Stimulated activated CD4-positive, alpha-beta T cell treated with anti-CD3 and anti-CD28 coated beads, Interleukin-2, amount 100 ng/mL, for 4 hours (primary cell): ENCODE data around the gene ELAVL3.
A peak's percentile ranks its signal among the peaks of the same experiment; 100 is the strongest.
"Not testable (repeated sequence)": the region's sequence is repeated elsewhere in the genome, so short reads cannot be mapped to it uniquely, and the experiment has no call there.

Experiments used
- DNase-seq: peaks from one replicate; pipeline ENCODE4 v3.0.0-alpha.2; 2020; ENCODE audit warnings: low read depth

The ELAVL3 gene

GRCh38 chr19:11435833-11436313 lies 45.0 kb downstream of the ELAVL3 start:
- DNase-seq, result no peak

- DNase-seq, result peak; percentile 97
Measured at GRCh38 chr19:11435057-11435832, 45.6 kb downstream of the ELAVL3 start, which contains the start of the genes ODAD3 and PRKCSH. Gene ODAD3 (minus strand): TSS chr19:11435121. CDS start chr19:11435016, 105 bp downstream. Gene PRKCSH (plus strand): TSS chr19:11435635. CDS start chr19:11436118, 483 bp downstream.

DNA sequence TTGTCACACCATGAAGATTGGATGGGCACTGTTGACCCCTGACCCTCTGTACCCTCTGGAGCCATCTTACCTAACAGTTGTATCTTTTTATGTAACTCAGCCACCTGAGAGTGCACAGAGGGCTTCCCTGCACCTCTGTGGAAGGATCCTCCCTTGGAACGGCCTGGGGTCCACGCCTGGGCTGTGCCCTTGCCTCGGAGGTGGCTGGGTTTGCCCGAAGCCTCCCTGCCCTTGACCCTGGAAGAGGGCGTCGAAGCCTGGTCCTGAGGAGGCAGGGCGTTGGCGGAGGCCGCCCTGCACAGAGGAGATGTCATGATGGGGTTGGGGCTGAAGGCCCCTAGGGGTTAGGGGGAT lies 46.2 kb downstream of the ELAVL3 start:
- no peak for DNase-seq

GRCh38 chr19:11433526-11433925 lies 47.3 kb downstream of the ELAVL3 start:
- not testable (repeated sequence) for DNase-seq

GRCh38 chr19:11426656-11427055 lies 54.2 kb downstream of the ELAVL3 start:
- DNase-seq, result no peak

- DNase-seq, result no peak
Measured at GRCh38 chr19:11425719-11426457, 55.0 kb downstream of the ELAVL3 start.

DNA sequence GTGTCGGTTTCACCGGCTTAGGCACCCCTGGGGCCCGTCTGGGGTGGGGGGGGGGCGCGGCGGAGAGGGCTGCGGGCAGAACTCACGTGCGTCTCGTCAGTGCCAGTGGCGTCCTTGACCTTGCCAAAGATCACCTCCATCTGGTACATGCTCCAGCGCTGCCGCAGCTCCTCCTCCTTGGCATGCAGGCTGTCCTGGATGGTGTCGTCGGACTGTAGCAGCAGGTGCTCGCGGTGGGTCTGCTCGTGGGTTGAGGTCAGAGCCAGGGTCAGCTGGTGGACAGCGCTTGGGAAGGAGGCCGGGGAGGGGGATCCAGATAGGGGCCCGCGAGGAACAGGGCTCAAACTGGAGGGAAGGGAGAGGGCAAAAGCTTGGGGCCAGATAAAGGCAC lies 57.1 kb downstream of the ELAVL3 start:
- DNase-seq, result no peak

DNA sequence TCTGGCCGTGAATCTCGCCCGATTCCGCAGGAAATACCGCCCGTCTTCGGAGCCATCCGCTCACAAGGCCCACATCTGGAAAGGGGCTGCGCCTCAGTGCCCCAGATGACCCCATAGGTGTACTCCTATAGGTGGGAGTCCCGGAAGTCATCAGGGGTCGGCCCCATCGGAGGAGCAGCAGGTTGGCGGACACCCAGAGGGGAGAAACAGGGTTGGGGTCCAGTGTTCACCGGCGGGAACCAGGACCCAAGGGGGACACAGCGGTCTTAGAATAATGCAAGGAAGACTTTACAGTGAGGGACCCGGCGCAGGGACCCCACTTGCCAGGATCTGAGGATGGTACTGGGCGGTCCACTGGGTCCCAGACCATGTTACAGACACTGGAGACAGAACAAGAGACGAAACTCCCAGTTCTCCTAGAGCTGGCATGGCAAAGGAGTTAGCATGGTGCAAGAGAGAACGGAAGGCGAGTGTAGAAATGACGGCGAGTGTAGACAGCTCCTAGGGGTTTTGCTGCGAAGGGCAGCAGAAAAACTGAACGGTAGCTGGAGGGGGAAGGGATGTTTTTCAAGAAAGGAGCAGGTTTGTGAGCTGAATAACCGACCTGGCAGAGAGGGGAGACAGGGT lies 57.6 kb downstream of the ELAVL3 start:
- DNase-seq, result no peak

- DNase-seq, result peak; percentile 38
Measured at GRCh38 chr19:11422163-11423065, 58.4 kb downstream of the ELAVL3 start.

- no peak for DNase-seq
Measured at GRCh38 chr19:11421371-11422098, 59.3 kb downstream of the ELAVL3 start.

DNA sequence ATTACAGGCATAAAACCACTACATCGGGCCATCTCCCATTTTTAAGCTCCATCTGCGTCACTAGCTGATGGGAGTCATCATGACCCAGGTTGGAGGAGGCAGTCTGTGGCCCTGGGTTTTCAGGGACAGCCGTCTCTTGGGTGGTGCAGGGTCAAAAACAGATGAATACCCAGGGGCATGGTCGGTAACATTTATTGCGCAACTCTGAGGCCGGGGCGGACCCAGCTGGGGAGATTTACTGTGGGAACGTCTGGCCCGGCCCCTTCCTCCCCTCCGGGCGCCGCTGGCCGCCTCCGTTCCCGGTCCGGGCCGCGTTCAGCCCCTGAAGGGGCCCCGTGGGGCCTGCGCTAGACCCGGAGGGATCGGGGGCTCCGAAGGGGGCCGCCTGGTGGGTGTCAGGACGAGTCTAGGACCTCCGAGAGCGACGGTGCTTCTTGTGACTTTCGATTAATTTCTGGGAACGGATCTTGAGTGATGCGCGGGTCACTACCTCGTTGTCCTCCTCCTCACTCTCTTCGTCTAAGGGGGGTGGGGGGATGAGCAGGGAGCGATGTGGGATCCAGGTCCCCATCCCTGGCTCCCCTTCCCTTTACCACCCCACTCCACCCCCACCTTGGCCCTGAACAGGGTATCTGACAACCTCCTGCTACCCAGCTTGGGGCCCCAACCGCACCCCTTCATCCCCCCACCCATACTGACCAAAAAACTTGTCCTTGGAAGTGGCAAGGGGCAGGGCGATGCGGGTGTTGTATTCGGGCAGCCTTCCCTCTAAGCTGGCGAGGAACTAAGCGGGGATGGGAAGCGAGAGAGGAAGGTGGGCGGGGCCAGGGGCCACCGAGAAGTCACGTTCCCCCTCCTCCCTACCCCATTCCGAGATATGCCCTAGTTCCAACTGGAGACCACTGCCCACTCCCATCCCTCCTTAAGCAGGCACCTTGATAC lies 60.1 kb downstream of the ELAVL3 start:
- no peak for DNase-seq

DNA sequence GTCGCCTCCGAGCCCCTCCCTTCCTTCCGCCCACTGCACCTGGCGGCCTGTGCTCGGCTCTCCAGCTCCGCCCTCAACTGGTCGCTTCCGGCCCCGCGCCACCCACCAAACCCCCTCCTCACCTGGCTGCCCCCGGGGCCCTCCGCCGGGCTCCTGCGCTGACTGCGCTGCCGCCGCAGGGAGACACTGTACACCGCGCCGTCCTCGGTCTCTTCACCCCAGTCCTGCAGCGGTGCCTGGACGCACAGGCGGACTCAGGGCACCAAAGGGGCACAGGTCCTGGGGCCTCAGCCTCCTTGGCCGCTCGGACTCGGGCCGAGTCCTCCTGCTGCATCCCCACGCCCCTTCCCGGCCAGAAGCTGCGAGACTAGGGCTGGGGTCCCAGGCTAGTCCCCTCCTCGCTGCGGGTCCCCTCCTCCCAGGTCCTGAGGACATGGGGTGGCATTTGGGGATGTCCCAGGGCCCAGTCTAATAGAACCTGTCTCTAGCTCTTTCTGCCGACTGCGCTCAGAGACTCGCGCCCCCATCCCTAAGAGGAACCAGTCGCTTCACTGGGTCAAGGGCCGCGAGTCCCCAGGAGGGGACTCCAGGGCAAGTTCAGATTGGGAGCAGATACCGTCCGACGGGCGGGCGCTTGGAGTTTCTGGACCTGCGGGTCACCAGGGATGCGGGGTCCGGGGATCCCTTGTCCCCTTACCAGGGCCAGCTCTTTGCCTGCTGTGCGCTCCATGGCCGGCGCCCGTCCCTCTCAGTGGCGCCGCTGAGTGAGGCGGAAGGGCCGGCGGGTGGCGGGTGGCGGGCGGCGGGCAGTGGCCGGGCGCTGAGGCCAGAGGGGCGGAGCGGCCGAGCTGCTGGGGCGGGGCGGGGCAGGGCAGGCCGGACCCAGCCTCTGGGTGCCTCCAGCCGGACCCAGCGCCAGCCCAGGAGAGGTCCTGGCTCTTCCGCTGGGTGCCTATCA lies 62.0 kb downstream of the ELAVL3 start, which contains the start of gene RGL3:
TSS of gene RGL3 (minus strand) at position 766 of the 958 bp plus-strand sequence. CDS start at position 730, 36 bp downstream.
- DNase-seq, result no peak

DNA sequence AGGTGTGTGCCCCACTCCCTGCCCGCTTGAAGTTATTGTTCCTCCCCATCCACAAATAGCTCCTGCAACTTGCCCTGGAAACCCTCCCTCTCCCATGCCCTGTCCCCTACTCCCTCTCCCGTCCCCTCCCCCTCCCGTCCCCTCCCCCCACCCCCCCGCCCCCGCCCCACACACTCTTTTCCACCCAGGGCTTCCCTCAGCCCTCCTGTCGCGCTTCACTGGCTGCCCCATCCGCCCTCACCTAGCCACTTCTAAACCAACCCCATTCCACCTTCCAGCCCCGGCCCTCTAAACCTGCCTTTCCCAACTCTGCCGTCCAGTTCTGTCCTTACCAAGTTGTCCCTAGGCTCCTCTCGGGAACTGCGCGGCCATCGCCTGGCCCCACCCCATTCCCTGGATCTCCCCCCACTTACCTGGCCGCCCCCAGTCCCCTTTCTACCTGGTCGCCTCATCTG lies 62.7 kb downstream of the ELAVL3 start:
- DNase-seq, result no peak

DNA sequence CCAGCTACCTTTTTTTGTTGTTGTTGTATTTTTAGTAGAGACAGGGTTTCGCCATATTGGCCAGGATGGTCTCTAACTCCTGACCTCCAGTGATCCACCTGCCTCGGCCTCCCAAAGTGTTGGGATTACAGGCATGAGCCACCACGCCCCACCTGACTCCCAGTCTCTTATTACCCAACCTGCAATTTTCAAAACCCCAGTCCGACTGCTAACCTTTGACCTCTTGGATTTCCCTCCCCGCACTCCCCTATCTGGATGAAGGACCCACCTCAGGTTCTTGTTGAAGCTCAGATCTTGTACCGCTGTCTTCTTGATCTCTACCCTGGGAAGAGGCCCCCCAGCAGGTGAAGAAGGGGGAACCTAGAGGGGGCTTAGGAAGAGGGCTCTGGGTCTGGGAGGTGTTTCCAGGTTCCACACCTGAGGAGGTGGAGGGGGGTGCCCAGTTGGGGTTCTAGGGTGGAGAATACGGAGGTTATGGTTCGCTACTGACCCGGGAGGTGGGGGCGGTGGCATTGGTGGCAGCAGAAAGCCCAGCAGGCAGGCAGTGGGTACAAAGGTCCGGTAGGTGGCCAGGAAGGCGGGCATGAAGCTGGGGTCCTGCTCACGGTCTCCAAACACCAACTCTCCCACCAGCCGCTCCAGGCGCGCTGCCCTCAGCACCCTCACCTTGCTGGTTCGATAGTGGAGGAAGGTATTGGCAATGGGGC lies 64.3 kb downstream of the ELAVL3 start:
- no peak for DNase-seq

DNA sequence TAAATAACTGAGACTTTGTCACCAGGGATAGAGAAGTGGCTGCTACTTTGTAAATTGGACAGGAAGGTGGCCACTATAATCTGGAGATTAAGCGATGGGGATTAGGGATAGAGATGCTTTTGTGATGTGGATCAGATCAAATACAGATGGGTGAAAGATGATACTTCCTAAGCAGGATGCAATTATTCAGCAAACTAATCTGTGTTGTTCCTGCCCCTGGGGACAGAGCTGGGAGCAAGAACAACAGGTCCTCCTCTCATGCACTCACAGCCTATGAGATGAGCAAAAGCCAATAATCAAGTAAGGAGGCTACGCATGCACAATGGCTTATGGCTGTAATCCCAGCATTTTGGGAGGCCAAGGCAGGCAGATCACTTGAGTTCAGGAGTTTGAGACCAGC lies 66.3 kb downstream of the ELAVL3 start:
- DNase-seq, result no peak

- no peak for DNase-seq
Measured at GRCh38 chr19:11410682-11411081, 70.2 kb downstream of the ELAVL3 start.

DNA sequence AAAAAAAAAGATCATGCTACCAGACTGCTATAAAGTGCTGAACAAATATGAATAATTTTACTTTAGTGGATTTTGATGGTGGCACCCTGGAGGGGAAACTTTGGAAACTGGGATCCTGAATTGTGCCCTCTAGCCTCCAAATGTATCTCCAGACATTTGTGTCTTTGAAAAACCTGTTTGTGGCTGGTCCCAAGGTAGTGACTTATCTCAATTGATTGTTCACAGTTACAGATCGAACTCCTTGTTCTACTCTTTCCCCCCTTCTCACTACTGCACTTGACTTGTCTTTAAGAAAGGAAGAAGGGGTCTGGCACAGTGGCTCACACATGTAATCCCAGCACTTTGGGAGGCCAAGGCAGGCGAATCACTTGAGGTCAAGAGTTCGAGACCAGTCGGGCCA lies 72.3 kb downstream of the ELAVL3 start:
- no peak for DNase-seq
